Liver (tissue), 9 donors: ENCODE results near the gene WBP1. TPM values are rescaled to one million over a fixed set of nuclear protein-coding genes. Genes with fewer than 3 reads are reported as not detected.

Experiments used
- DNase-seq: peaks from one replicate; pipeline ENCODE4 v3.0.0-alpha.2; 2017; ENCODE audit warnings: low spot score
- H3K27ac ChIP-seq, 2 donors: one replicate each; pipeline ENCODE4 v1.7.0; 2013; ENCODE audit warnings: inconsistent platforms in 2 of 2, low read length in 2 of 2, control low read depth in 1 of 2, low read depth in 1 of 2, mild to moderate bottlenecking in 1 of 2
- H3K27me3 ChIP-seq, 4 donors: one replicate each; pipeline versions ENCODE4 v1.6.1 to v1.7.0; 2013; ENCODE audit warnings: low read length in 3 of 4, inconsistent platforms in 1 of 4, mild to moderate bottlenecking in 1 of 4, moderate library complexity in 1 of 4; ENCODE audit not compliant: control insufficient read depth in 4 of 4, insufficient read depth in 4 of 4
- H3K36me3 ChIP-seq, 4 donors: one replicate each; pipeline versions ENCODE4 v1.6.1 to v1.7.0; 2013; ENCODE audit warnings: low read length in 3 of 4, mild to moderate bottlenecking in 3 of 4, low read depth in 1 of 4, moderate library complexity in 1 of 4; ENCODE audit not compliant: control insufficient read depth in 4 of 4, insufficient read depth in 3 of 4
- H3K4me1 ChIP-seq, 4 donors: one replicate each; pipeline versions ENCODE4 v1.6.1 to v1.7.0; 2013; ENCODE audit warnings: low read length in 3 of 4, mild to moderate bottlenecking in 3 of 4, moderate library complexity in 1 of 4; ENCODE audit not compliant: control insufficient read depth in 4 of 4, insufficient read depth in 4 of 4
- H3K4me3 ChIP-seq, 3 donors: one replicate each; pipeline versions ENCODE4 v1.6.1 to v1.7.0; 2013; ENCODE audit warnings: low read length in 3 of 3, control low read depth in 1 of 3, low read depth in 1 of 3, mild to moderate bottlenecking in 1 of 3
- H3K9ac ChIP-seq, 2 donors: one replicate each; pipeline ENCODE4 v1.7.0; 2013; ENCODE audit warnings: low read length in 2 of 2, mild to moderate bottlenecking in 2 of 2, moderate library complexity in 2 of 2, control low read depth in 1 of 2, low read depth in 1 of 2
- H3K9me3 ChIP-seq, 4 donors: one replicate each; pipeline versions ENCODE4 v1.6.1 to v1.7.0; 2013; ENCODE audit warnings: low read length in 3 of 4; ENCODE audit not compliant: control insufficient read depth in 4 of 4
- EGR1 ChIP-seq, 2 donors: IDR thresholded peaks; 2 replicates each; pipeline ENCODE4 v1.6.1; 2016 to 2018; ENCODE audit warnings: antibody characterized with exemption in 2 of 2, low read depth in 2 of 2
- FOXA1 ChIP-seq: IDR thresholded peaks from 2 replicates; pipeline ENCODE4 v1.6.1; 2016; ENCODE audit warnings: antibody characterized with exemption
- FOXA2 ChIP-seq: IDR thresholded peaks from 2 replicates; pipeline ENCODE4 v1.6.1; 2016; ENCODE audit warnings: antibody characterized with exemption
- GABPA ChIP-seq, 2 donors: IDR thresholded peaks in 1 of 2; conservative IDR thresholded peaks in 1 of 2; 2 replicates each; pipeline ENCODE4 v1.6.1; 2016; ENCODE audit warnings: antibody characterized with exemption in 2 of 2, mild to moderate bottlenecking in 1 of 2, moderate library complexity in 1 of 2
- HNF4A ChIP-seq, 2 donors: conservative IDR thresholded peaks; 2 replicates each; pipeline ENCODE4 v1.6.1; 2016; ENCODE audit warnings: antibody characterized with exemption in 2 of 2, mild to moderate bottlenecking in 2 of 2
- HNF4G ChIP-seq: IDR thresholded peaks from 2 replicates; pipeline ENCODE4 v1.6.1; 2016; ENCODE audit warnings: antibody characterized with exemption
- JUND ChIP-seq, 2 donors: IDR thresholded peaks; 2 replicates each; pipeline ENCODE4 v1.6.1; 2016; ENCODE audit warnings: antibody characterized with exemption in 2 of 2
- NR2F2 ChIP-seq: IDR thresholded peaks from 2 replicates; pipeline ENCODE4 v1.6.1; 2016; ENCODE audit warnings: antibody characterized with exemption
- RAD21 ChIP-seq, 2 donors: IDR thresholded peaks; 2 replicates each; pipeline ENCODE4 v1.6.1; 2016; ENCODE audit warnings: antibody characterized with exemption in 2 of 2, mild to moderate bottlenecking in 2 of 2
- RXRA ChIP-seq, 2 donors: IDR thresholded peaks; 2 replicates each; pipeline ENCODE4 v1.6.1; 2017 to 2018; ENCODE audit warnings: antibody characterized with exemption in 2 of 2, mild to moderate bottlenecking in 1 of 2
- SP1 ChIP-seq: IDR thresholded peaks from 2 replicates; pipeline ENCODE4 v1.6.1; 2018; ENCODE audit warnings: antibody characterized with exemption, mild to moderate bottlenecking
- TAF1 ChIP-seq: conservative IDR thresholded peaks from 2 replicates; pipeline ENCODE4 v1.6.1; 2016; ENCODE audit warnings: antibody characterized with exemption, mild to moderate bottlenecking
- YY1 ChIP-seq: IDR thresholded peaks from 2 replicates; pipeline ENCODE4 v1.6.1; 2016; ENCODE audit warnings: antibody characterized with exemption, mild to moderate bottlenecking
- WGBS: extraction: QIAGEN DNeasy Blood & Tissue Kit; methylation state at CpG from one replicate; pipeline ENCODE4 v1.1.7; 2013; 5-methylcytosine and 5-hydroxymethylcytosine counted together
- polyA plus RNA-seq, 2 donors: library from polyadenylated mRNA; stranded (reverse) in 1 of 2; unstranded in 1 of 2; fragments of 200-250 nt in 1 of 2; fragments of >200 nt in 1 of 2; fragmentation: Nextera tagmentation in 1 of 2; extraction: Ambion mirVana in 1 of 2; gene quantifications; one replicate each; pipeline versions ENCODE4 v1.2.1 to v1.2.3, GENCODE V29; 2013 to 2015
- total RNA-seq, 2 donors: library from RNA; depleted of rRNA; stranded (reverse); fragments of >200 nt; gene quantifications; one replicate each; pipeline ENCODE4 v1.2.3, GENCODE V29; 2014
- TF ChIP-seq, protein P1 (sequence below): IDR thresholded peaks from 2 replicates; pipeline ENCODE4 v1.6.1; 2016; ENCODE audit warnings: antibody characterized with exemption
- TF ChIP-seq, protein P2 (sequence below): IDR thresholded peaks from 2 replicates; pipeline ENCODE4 v1.6.1; 2016; ENCODE audit warnings: antibody characterized with exemption
- TF ChIP-seq, protein P3 (sequence below): IDR thresholded peaks from 2 replicates; pipeline ENCODE4 v1.6.1; 2016; ENCODE audit warnings: antibody characterized with exemption
- TF ChIP-seq, protein P4 (sequence below): IDR thresholded peaks from 2 replicates; pipeline ENCODE4 v1.6.1; 2016; ENCODE audit warnings: antibody characterized with exemption, mild to moderate bottlenecking
- TF ChIP-seq, protein P5 (sequence below): fragments of 150-350 bp; IDR thresholded peaks from 2 replicates; pipeline ENCODE4 v1.5.1; 2017; ENCODE audit warnings: improper control_type of control experiment, low read depth, low read length; ENCODE audit not compliant: missing input control
- donor health status: healthy.
- donor health status: healthy.
- donor health status: healthy.
- donor health status: healthy.
- donor health status: healthy.

WBP1 gene
- total and polyA plus RNA-seq, 4 donors = 19.2 to 45.0 (median 24.9) TPM

DNA sequence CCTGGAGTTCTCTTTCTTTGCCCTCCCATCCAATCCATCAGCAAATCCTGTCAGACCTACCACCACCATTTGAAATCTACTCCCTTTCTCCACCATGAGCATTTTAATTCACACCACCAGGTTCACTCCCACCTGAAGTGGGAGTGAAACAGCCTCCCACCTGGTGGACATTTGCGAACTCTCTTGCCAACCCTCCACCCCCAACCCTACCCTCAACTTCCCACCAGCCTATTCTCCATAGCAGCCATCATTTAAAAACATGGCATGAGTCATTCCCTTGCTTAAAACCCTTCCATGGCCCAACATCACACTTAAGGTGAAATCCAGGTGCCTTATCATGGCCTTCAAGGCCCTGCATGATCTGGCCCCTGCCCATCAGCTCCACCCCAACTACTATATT, 20.0 kb upstream of the WBP1 start (continued):
- TF ChIP-seq, protein P1, sequence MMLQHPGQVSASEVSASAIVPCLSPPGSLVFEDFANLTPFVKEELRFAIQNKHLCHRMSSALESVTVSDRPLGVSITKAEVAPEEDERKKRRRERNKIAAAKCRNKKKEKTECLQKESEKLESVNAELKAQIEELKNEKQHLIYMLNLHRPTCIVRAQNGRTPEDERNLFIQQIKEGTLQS = no peak
- TF ChIP-seq RXRA (IDR thresholded peaks at IDR 0.05) (no peak), JUND (IDR thresholded peaks at IDR 0.05) (no peak), GABPA (IDR thresholded peaks at IDR 0.05 in 1 of 2, conservative IDR thresholded peaks at IDR 0.05 in 1 of 2) (no peak)
- TF ChIP-seq, protein P2, sequence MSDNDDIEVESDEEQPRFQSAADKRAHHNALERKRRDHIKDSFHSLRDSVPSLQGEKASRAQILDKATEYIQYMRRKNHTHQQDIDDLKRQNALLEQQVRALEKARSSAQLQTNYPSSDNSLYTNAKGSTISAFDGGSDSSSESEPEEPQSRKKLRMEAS = no peak

DNA sequence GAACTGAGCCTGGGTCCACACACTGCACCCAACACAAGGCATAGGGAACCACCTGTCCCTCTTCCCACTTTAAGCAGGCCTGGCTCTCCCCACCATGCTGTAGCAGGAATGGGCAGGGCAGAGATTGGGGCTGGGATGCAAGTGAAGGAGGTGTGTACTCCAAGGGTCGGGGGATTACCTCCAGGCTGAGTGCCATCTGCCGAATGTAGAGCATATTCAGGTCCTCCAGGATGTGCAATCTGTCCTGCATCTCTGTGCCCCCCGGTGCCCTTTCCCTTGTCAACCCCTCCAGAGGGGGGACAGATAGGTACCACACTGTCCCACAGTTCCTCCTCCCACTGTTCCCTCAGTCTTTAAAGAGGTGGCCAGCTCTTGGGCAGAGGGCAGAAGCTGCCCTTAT, 18.9 kb upstream of the WBP1 start:
- TF ChIP-seq HNF4G = no peak
- TF ChIP-seq YY1 = no peak
- no peak for TF ChIP-seq RXRA (IDR thresholded peaks at IDR 0.05)
- no peak for TF ChIP-seq GABPA (IDR thresholded peaks at IDR 0.05 in 1 of 2, conservative IDR thresholded peaks at IDR 0.05 in 1 of 2)
- no peak for TF ChIP-seq HNF4A (conservative IDR thresholded peaks at IDR 0.05)
- TF ChIP-seq, protein P2 = no peak
- TF ChIP-seq NR2F2 = no peak
- no peak for TF ChIP-seq RAD21 (IDR thresholded peaks at IDR 0.05)
- no peak for TF ChIP-seq FOXA2
- TF ChIP-seq TAF1 = no peak
- TF ChIP-seq, protein P3, sequence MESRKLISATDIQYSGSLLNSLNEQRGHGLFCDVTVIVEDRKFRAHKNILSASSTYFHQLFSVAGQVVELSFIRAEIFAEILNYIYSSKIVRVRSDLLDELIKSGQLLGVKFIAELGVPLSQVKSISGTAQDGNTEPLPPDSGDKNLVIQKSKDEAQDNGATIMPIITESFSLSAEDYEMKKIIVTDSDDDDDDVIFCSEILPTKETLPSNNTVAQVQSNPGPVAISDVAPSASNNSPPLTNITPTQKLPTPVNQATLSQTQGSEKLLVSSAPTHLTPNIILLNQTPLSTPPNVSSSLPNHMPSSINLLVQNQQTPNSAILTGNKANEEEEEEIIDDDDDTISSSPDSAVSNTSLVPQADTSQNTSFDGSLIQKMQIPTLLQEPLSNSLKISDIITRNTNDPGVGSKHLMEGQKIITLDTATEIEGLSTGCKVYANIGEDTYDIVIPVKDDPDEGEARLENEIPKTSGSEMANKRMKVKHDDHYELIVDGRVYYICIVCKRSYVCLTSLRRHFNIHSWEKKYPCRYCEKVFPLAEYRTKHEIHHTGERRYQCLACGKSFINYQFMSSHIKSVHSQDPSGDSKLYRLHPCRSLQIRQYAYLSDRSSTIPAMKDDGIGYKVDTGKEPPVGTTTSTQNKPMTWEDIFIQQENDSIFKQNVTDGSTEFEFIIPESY = no peak
- TF ChIP-seq, protein P4, sequence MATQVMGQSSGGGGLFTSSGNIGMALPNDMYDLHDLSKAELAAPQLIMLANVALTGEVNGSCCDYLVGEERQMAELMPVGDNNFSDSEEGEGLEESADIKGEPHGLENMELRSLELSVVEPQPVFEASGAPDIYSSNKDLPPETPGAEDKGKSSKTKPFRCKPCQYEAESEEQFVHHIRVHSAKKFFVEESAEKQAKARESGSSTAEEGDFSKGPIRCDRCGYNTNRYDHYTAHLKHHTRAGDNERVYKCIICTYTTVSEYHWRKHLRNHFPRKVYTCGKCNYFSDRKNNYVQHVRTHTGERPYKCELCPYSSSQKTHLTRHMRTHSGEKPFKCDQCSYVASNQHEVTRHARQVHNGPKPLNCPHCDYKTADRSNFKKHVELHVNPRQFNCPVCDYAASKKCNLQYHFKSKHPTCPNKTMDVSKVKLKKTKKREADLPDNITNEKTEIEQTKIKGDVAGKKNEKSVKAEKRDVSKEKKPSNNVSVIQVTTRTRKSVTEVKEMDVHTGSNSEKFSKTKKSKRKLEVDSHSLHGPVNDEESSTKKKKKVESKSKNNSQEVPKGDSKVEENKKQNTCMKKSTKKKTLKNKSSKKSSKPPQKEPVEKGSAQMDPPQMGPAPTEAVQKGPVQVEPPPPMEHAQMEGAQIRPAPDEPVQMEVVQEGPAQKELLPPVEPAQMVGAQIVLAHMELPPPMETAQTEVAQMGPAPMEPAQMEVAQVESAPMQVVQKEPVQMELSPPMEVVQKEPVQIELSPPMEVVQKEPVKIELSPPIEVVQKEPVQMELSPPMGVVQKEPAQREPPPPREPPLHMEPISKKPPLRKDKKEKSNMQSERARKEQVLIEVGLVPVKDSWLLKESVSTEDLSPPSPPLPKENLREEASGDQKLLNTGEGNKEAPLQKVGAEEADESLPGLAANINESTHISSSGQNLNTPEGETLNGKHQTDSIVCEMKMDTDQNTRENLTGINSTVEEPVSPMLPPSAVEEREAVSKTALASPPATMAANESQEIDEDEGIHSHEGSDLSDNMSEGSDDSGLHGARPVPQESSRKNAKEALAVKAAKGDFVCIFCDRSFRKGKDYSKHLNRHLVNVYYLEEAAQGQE = no peak
- no peak for TF ChIP-seq JUND (IDR thresholded peaks at IDR 0.05)
- no peak for TF ChIP-seq SP1
- TF ChIP-seq, protein P1 = no peak
- no peak for TF ChIP-seq EGR1 (IDR thresholded peaks at IDR 0.05; ENCODE audit: low read depth in 2 of 2)
- no peak for TF ChIP-seq FOXA1
- TF ChIP-seq, protein P5, sequence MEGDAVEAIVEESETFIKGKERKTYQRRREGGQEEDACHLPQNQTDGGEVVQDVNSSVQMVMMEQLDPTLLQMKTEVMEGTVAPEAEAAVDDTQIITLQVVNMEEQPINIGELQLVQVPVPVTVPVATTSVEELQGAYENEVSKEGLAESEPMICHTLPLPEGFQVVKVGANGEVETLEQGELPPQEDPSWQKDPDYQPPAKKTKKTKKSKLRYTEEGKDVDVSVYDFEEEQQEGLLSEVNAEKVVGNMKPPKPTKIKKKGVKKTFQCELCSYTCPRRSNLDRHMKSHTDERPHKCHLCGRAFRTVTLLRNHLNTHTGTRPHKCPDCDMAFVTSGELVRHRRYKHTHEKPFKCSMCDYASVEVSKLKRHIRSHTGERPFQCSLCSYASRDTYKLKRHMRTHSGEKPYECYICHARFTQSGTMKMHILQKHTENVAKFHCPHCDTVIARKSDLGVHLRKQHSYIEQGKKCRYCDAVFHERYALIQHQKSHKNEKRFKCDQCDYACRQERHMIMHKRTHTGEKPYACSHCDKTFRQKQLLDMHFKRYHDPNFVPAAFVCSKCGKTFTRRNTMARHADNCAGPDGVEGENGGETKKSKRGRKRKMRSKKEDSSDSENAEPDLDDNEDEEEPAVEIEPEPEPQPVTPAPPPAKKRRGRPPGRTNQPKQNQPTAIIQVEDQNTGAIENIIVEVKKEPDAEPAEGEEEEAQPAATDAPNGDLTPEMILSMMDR = no peak
- Histone ChIP-seq H3K9me3 (no peaks in the 10 kb centered on the region), H3K4me3 (peak overlapping the region in 1 of 3 donors; percentile 79), H3K27me3 (no peaks in the 10 kb centered on the region), H3K4me1 (peaks cover 19 to 54% (median 44%) of the 10 kb centered on the region in 4 donors), H3K36me3 (peaks cover 0 to 8% (median 0%) of the 10 kb centered on the region in 4 donors), H3K27ac (peak overlapping the region in 1 of 2 donors; percentile 95), H3K9ac (peak overlapping the region in 1 of 2 donors; percentile 29)
- 38% methylated on average over 3 of the region's 3 CpGs for WGBS
- DNase-seq = no peak
